Loucy (cell line): ENCODE data around the gene PSD2.

Experiments used
- H2AFZ ChIP-seq: fragments of 200-600 bp; sonication (generic); 2 replicates; pipeline ENCODE4 v1.6.0; 2016; ENCODE audit warnings: antibody characterized with exemption, mild to moderate bottlenecking, low read length, moderate library complexity
- H3F3A ChIP-seq: fragments of 200-600 bp; 2 replicates; pipeline ENCODE4 v1.6.0; 2016; ENCODE audit warnings: antibody characterized with exemption, low read depth, mild to moderate bottlenecking
- H3K27me3 ChIP-seq: fragments of 200-600 bp; sonication (generic); 2 replicates; pipeline ENCODE4 v1.6.1; 2014; ENCODE audit warnings: low read length, mild to moderate bottlenecking; ENCODE audit not compliant: insufficient read depth, poor library complexity, severe bottlenecking
- H3K36me3 ChIP-seq: fragments of 200-600 bp; sonication (generic); 2 replicates; pipeline ENCODE4 v1.6.1; 2016; ENCODE audit warnings: low read length; ENCODE audit not compliant: insufficient read depth
- H3K4me1 ChIP-seq: fragments of 200-600 bp; sonication (generic); 2 replicates; pipeline ENCODE4 v1.5.1; 2014; ENCODE audit warnings: low read length, mild to moderate bottlenecking; ENCODE audit not compliant: insufficient read depth, poor library complexity, severe bottlenecking
- H3K4me2 ChIP-seq: fragments of 200-600 bp; sonication (generic); 2 replicates; pipeline ENCODE4 v1.6.0; 2014; ENCODE audit warnings: antibody characterized with exemption, low read length, low read depth, mild to moderate bottlenecking; ENCODE audit not compliant: poor library complexity, severe bottlenecking
- H3K4me3 ChIP-seq: fragments of 200-600 bp; sonication (generic); 2 replicates; pipeline ENCODE4 v1.5.1; 2014; ENCODE audit warnings: low read length, mild to moderate bottlenecking, mixed read lengths; ENCODE audit not compliant: poor library complexity, severe bottlenecking
- H3K79me2 ChIP-seq: fragments of 200-600 bp; sonication (generic); 2 replicates; pipeline ENCODE4 v1.6.1; 2014; ENCODE audit warnings: low read length; ENCODE audit not compliant: insufficient read depth
- H3K9ac ChIP-seq: fragments of 200-600 bp; sonication (generic); 2 replicates; pipeline ENCODE4 v1.6.0; 2014; ENCODE audit warnings: mild to moderate bottlenecking, low read depth, low read length, moderate library complexity; ENCODE audit not compliant: poor library complexity, severe bottlenecking
- H3K9me2 ChIP-seq: fragments of 200-600 bp; sonication (generic); replicated peaks from 2 replicates; pipeline ENCODE4 v1.6.1; 2016; ENCODE audit warnings: low read depth, low read length, mixed read lengths
- H3K9me3 ChIP-seq: fragments of 200-600 bp; sonication (generic); 2 replicates; pipeline ENCODE4 v1.6.1; 2014; ENCODE audit warnings: mild to moderate bottlenecking, antibody characterized with exemption, low read length, low read depth; ENCODE audit not compliant: insufficient read depth
- H4K20me1 ChIP-seq: fragments of 200-600 bp; sonication (generic); 2 replicates; pipeline ENCODE4 v1.6.0; 2014; ENCODE audit warnings: antibody characterized with exemption, low read length, mild to moderate bottlenecking; ENCODE audit not compliant: insufficient read depth, poor library complexity, severe bottlenecking
- CTCF ChIP-seq: fragments of 200-600 bp; sonication (generic); conservative IDR thresholded peaks from 2 replicates; pipeline ENCODE4 v1.5.1; 2014; ENCODE audit warnings: mild to moderate bottlenecking, antibody characterized with exemption, low read length
- EZH2phosphoT487 ChIP-seq: fragments of 200-600 bp; IDR thresholded peaks from 2 replicates; pipeline ENCODE4 v1.6.1; 2018; ENCODE audit warnings: antibody characterized with exemption, mild to moderate bottlenecking, moderate library complexity, borderline replicate concordance

The PSD2 gene

GRCh38 chr5:139806726-139807646, 11.4 kb downstream of the PSD2 start:
- Histone ChIP-seq H3K4me1 (no peaks in the 10 kb centered on the region), H3K36me3 (no peaks in the 10 kb centered on the region), H2AFZ (no peak overlapping the region), H3K27me3 (no peaks in the 10 kb centered on the region), H3K79me2 (no peaks in the 10 kb centered on the region), H3K9me2 (no peaks in the 10 kb centered on the region), H4K20me1 (no peaks in the 10 kb centered on the region), H3K9ac (no peak overlapping the region), H3F3A (no peaks in the 10 kb centered on the region), H3K4me2 (no peak overlapping the region), H3K9me3 (no peaks in the 10 kb centered on the region), H3K4me3 (no peak overlapping the region)
- TF ChIP-seq CTCF (no peak), EZH2phosphoT487 (no peak)

GRCh38 chr5:139807647-139808030, 12.0 kb downstream of the PSD2 start:
- H2AFZ ChIP-seq: no peak overlapping the region
- H3K4me3 ChIP-seq: no peak overlapping the region
- H3K36me3 ChIP-seq: no peaks in the 10 kb centered on the region
- no peaks in the 10 kb centered on the region for H3K9me3 ChIP-seq
- no peaks in the 10 kb centered on the region for H3F3A ChIP-seq
- no peak overlapping the region for H3K4me2 ChIP-seq
- TF ChIP-seq EZH2phosphoT487: no peak
- no peak for TF ChIP-seq CTCF
- no peaks in the 10 kb centered on the region for H3K27me3 ChIP-seq
- no peaks in the 10 kb centered on the region for H3K9me2 ChIP-seq
- H3K9ac ChIP-seq: no peak overlapping the region
- H3K79me2 ChIP-seq: no peaks in the 10 kb centered on the region
- no peaks in the 10 kb centered on the region for H4K20me1 ChIP-seq
- H3K4me1 ChIP-seq: no peaks in the 10 kb centered on the region

- no peaks in the 10 kb centered on the region for H3F3A ChIP-seq
- no peak overlapping the region for H3K4me2 ChIP-seq
- no peaks in the 10 kb centered on the region for H3K27me3 ChIP-seq
- no peak overlapping the region for H2AFZ ChIP-seq
- no peak for TF ChIP-seq CTCF
- no peak for TF ChIP-seq EZH2phosphoT487
- no peaks in the 10 kb centered on the region for H4K20me1 ChIP-seq
- H3K9me2 ChIP-seq: no peaks in the 10 kb centered on the region
- H3K9me3 ChIP-seq: no peaks in the 10 kb centered on the region
- no peaks in the 10 kb centered on the region for H3K4me1 ChIP-seq
- H3K36me3 ChIP-seq: no peaks in the 10 kb centered on the region
- no peaks in the 10 kb centered on the region for H3K79me2 ChIP-seq
- no peak overlapping the region for H3K9ac ChIP-seq
- no peak overlapping the region for H3K4me3 ChIP-seq
Observed at GRCh38 chr5:139808481-139809330, 13.1 kb downstream of the PSD2 start.
